Adrenal gland (tissue), 5 donors: ENCODE data around the gene RPS2.

Source experiments
- POLR2A ChIP-seq, 2 donors: fragments of 450-650 bp; IDR thresholded peaks; one replicate each; pipeline ENCODE4 v1.6.1; 2017; ENCODE audit warnings: antibody characterized with exemption in 2 of 2, mild to moderate bottlenecking in 2 of 2, moderate library complexity in 1 of 2
- TF ChIP-seq, protein P1 (sequence below), 6 experiments: fragments of 450-650 bp in 4 of 6; fragments of 200-600 bp in 2 of 6; sonication (generic) in 1 of 6; IDR thresholded peaks; 1 replicate in 5 of 6; 2 replicates in 1 of 6; pipeline versions ENCODE4 v1.5.1 to v1.8.0; 2016 to 2021; ENCODE audit warnings: antibody characterized with exemption in 6 of 6, mild to moderate bottlenecking in 2 of 6, moderate library complexity in 1 of 6
- donor health status: DM: no; HTN: no; CAD: no.

DNA sequence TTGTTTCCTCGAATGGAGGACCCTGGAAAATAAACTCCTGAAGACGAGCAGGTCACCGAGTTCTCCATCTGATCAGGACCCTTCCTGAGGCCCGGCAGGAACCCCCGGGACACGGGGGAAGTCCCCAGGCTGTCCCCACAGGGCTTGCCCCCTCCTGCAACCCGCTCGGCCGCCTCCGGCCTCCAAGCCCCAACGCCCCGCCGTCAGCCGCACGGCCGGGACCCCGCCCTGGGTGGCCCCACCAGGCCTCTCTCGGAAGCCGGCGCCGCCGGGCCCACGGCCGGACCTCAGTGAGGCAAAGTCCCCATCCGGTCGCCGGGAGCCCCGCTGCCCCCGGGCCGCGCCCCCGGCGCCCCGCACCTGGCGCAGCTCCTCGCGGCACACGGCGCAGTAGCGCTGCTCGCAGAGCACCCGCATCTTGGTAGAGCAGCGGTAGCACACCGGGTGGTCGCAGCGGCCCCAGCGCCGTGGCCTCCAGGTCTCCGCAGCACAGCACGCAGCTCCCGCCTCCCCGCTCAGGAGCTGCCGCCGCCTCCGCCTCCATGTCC is 44.6 kb upstream of the RPS2 start:
- TF ChIP-seq, protein P1, sequence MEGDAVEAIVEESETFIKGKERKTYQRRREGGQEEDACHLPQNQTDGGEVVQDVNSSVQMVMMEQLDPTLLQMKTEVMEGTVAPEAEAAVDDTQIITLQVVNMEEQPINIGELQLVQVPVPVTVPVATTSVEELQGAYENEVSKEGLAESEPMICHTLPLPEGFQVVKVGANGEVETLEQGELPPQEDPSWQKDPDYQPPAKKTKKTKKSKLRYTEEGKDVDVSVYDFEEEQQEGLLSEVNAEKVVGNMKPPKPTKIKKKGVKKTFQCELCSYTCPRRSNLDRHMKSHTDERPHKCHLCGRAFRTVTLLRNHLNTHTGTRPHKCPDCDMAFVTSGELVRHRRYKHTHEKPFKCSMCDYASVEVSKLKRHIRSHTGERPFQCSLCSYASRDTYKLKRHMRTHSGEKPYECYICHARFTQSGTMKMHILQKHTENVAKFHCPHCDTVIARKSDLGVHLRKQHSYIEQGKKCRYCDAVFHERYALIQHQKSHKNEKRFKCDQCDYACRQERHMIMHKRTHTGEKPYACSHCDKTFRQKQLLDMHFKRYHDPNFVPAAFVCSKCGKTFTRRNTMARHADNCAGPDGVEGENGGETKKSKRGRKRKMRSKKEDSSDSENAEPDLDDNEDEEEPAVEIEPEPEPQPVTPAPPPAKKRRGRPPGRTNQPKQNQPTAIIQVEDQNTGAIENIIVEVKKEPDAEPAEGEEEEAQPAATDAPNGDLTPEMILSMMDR (IDR thresholded peaks at IDR 0.05), result peak in 1 of 6 experiments; percentile 2
- TF ChIP-seq POLR2A (IDR thresholded peaks at IDR 0.05), result no peak
